Activated T-cell treated with anti-CD3 and anti-CD28 coated beads, Interleukin-2, amount 50 U/mL, for 4 hours (primary cell): Measurements from ENCODE around the gene SEMA4D. TPM values are rescaled to one million over a fixed set of nuclear protein-coding genes. Genes with fewer than 3 reads are reported as not detected.
A peak's percentile ranks its signal among the peaks of the same experiment; 100 is the strongest.

ENCODE experiments used
- ATAC-seq, 2 donors: fragments of 200-7000 bp; cut with Tn5 transposase; one replicate each; pipeline ENCODE4 v1.10.0; 2021
- DNase-seq: peaks from one replicate; pipeline ENCODE4 v3.0.0-alpha.2; 2020
- H3K27me3 Mint-ChIP-seq: one replicate; pipeline ENCODE4 v1.8.0; 2021; ENCODE audit warnings: low read depth, mixed read lengths
- H3K36me3 Mint-ChIP-seq: one replicate; pipeline ENCODE4 v1.8.0; 2022; ENCODE audit warnings: mixed read lengths; ENCODE audit not compliant: insufficient read depth
- H3K4me1 Mint-ChIP-seq: one replicate; pipeline ENCODE4 v1.8.0; 2021; ENCODE audit warnings: low read depth, mixed read lengths
- H3K4me3 Mint-ChIP-seq: one replicate; pipeline ENCODE4 v1.8.0; 2021; ENCODE audit warnings: mild to moderate bottlenecking, moderate library complexity, mixed read lengths
- H3K9me3 Mint-ChIP-seq: one replicate; pipeline ENCODE4 v1.8.0; 2021; ENCODE audit warnings: mixed read lengths
- total RNA-seq, 3 donors: library from RNA; stranded (reverse); gene quantifications; one replicate each; pipeline ENCODE4 v1.2.1, GENCODE V29; 2021

The SEMA4D gene
- total RNA-seq, 3 donors from 2014 or later, result 248 to 348 (median 344) TPM

DNA sequence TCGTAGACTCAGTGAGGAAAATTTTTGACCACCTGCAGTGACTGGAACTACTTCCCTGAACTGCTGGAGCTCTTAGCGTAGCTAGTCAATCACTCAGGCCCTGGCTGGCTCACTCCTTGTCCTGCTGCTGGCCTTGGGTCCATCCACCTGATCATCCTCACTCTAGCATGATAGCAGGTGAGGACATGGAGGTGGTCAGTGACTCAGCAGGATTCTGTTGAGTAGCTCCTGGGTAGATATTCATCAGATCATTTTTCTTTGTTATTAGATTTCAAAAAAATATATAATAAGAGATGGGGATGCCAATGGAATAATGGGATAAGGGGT, 25.0 kb upstream of the SEMA4D start:
- Mint-ChIP-seq H3K9me3 (no peaks in the 10 kb centered on the region), H3K4me3 (no peak overlapping the region), H3K27me3 (no peaks in the 10 kb centered on the region), H3K36me3 (no peaks in the 10 kb centered on the region), H3K4me1 (peaks cover 92% of the 10 kb centered on the region)
- DNase-seq (no peak), ATAC-seq (no peak)

- ATAC-seq, result peak; percentile 93 to 96
- peak overlapping the region; percentile 71 for H3K4me3 Mint-ChIP-seq
- H3K36me3 Mint-ChIP-seq, result no peaks in the 10 kb centered on the region
- peaks cover 90% of the 10 kb centered on the region for H3K4me1 Mint-ChIP-seq
- DNase-seq, result peak; percentile 54
- H3K27me3 Mint-ChIP-seq, result no peaks in the 10 kb centered on the region
- H3K9me3 Mint-ChIP-seq, result no peaks in the 10 kb centered on the region
These were observed 24.5 kb upstream of the SEMA4D start for GRCh38 chr9:89522261-89522958.

GRCh38 chr9:89519366-89519805, 21.5 kb upstream of the SEMA4D start:
- no peaks in the 10 kb centered on the region for H3K36me3 Mint-ChIP-seq
- no peaks in the 10 kb centered on the region for H3K9me3 Mint-ChIP-seq
- H3K4me3 Mint-ChIP-seq, result no peak overlapping the region
- ATAC-seq (no peak), DNase-seq (no peak)
- peaks cover 75% of the 10 kb centered on the region for H3K4me1 Mint-ChIP-seq
- H3K27me3 Mint-ChIP-seq, result no peaks in the 10 kb centered on the region

DNA sequence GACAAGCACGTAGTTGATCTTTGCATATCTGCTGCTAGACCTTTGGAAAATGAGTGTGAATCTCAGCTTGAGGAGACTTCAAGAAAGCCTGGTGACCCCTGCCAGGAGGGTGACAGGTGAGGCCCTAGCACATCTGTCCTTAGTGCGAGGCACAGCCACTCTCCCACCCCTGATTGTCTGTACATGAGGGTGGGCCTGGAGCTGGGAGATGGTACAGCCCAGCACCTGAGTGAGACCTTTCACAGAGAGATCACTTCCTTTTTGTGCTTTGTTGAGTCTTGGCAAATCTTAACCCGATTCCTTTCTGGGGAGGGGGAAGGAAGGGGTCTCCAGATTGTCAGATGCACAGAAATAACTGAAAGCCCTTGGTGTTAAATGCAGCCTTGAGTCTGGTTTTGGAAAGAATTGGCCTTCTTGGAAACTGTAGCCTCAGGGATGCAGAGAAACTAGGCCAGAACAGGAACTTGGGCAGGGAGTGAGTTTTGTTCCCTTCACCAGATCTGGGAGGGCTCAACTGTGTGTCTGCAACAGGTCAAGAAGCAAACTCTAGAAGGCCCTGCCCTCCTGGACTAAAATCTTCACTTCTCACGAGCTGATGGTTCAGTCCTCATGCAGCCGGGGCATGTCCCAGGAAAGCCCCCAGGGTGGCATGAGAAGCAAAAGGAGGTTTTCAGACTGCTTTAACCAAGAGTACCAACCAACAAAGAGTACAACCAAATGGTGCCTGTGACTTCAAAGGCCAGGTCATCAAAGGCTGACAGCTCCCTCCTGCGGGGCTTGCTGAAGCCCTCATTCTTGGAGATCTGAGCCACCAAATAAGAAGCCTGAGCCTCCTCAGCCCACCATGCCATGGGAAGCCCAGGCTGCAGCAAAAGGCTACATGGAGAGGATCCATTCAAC, 20.8 kb upstream of the SEMA4D start:
- H3K4me3 Mint-ChIP-seq, result no peak overlapping the region
- H3K9me3 Mint-ChIP-seq, result no peaks in the 10 kb centered on the region

GRCh38 chr9:89515416-89515815, 17.5 kb upstream of the SEMA4D start:
- H3K27me3 Mint-ChIP-seq, result no peaks in the 10 kb centered on the region
- ATAC-seq, result no peak
- H3K4me3 Mint-ChIP-seq, result no peak overlapping the region
- H3K4me1 Mint-ChIP-seq, result peaks cover 58% of the 10 kb centered on the region
- no peaks in the 10 kb centered on the region for H3K9me3 Mint-ChIP-seq
- no peaks in the 10 kb centered on the region for H3K36me3 Mint-ChIP-seq
- no peak for DNase-seq

More for the DNA sequence above, 20.8 kb upstream of the SEMA4D start:
- ATAC-seq (no peak), DNase-seq (no peak)
- Mint-ChIP-seq H3K4me1 (peaks cover 70% of the 10 kb centered on the region), H3K36me3 (no peaks in the 10 kb centered on the region), H3K27me3 (no peaks in the 10 kb centered on the region)

DNA sequence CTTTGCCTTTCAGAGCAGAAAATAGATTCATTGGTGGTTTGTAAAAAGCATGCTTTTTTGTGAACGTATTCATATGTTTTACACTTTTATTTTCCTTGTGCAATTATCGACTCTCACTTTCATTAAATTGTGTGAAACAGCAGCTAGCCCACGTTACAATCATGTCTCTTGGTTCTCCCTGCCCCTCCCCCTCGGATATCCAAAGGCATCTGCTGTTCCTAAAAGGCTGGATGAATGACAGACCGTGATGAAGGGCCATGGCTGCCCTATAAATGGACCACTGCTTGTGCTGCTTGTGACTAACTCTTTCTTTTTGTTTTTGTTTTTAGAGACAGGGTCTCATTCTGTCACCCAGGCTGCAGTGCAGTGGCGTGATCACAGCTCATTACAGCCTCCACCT, 17.0 kb upstream of the SEMA4D start:
- Mint-ChIP-seq H3K36me3 (no peaks in the 10 kb centered on the region), H3K9me3 (no peaks in the 10 kb centered on the region), H3K4me1 (peaks cover 58% of the 10 kb centered on the region), H3K27me3 (no peaks in the 10 kb centered on the region), H3K4me3 (no peak overlapping the region)
- ATAC-seq, result no peak
- no peak for DNase-seq

- Mint-ChIP-seq H3K27me3 (no peaks in the 10 kb centered on the region), H3K4me3 (no peak overlapping the region), H3K9me3 (no peaks in the 10 kb centered on the region), H3K36me3 (no peaks in the 10 kb centered on the region), H3K4me1 (peaks cover 58% of the 10 kb centered on the region)
- DNase-seq (no peak), ATAC-seq (no peak)
These were observed 16.4 kb upstream of the SEMA4D start for GRCh38 chr9:89514337-89514736.

- DNase-seq, result no peak
- Mint-ChIP-seq H3K4me1 (peaks cover 58% of the 10 kb centered on the region), H3K36me3 (no peaks in the 10 kb centered on the region), H3K4me3 (no peak overlapping the region), H3K27me3 (no peaks in the 10 kb centered on the region), H3K9me3 (no peaks in the 10 kb centered on the region)
- no peak for ATAC-seq
These were observed 15.9 kb upstream of the SEMA4D start for GRCh38 chr9:89513837-89514236.

- Mint-ChIP-seq H3K36me3 (no peaks in the 10 kb centered on the region), H3K4me1 (peaks cover 61% of the 10 kb centered on the region), H3K4me3 (no peak overlapping the region), H3K27me3 (no peaks in the 10 kb centered on the region), H3K9me3 (no peaks in the 10 kb centered on the region)
- DNase-seq (no peak), ATAC-seq (no peak)
These were observed 14.5 kb upstream of the SEMA4D start for GRCh38 chr9:89512382-89512781.

DNA sequence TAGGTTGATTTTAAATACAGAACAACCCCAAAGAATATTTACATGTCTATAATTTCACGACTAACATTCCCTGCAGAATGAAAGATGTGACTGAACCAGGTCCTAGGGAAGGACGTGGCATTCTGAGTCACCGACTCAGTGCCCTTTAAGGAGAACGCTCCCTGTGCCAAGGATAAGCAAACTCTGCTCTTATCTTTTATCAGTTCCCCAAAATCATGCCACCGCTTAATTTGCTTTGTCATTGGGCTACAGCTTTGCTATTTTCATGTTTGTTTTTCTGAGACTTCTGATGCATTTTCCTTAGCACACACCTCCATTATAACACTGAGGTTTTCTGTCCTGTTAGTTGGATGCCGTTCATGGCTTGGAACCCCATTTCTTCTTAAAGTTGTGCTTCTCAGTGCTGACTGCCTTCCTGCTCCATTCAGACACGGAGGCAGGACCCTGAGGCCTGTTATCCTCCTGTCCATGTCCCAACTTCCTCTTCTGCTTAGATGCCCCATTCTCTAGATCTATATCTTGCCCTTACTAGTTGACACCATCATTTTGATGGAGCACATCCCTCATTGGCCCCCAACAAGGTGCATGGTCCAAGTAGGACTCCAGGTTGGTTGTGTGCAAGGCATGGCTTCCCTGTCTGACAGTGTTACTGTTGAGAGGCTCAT, 11.2 kb upstream of the SEMA4D start:
- no peak for DNase-seq
- H3K36me3 Mint-ChIP-seq, result no peaks in the 10 kb centered on the region
- H3K9me3 Mint-ChIP-seq, result no peaks in the 10 kb centered on the region
- ATAC-seq, result no peak
- no peaks in the 10 kb centered on the region for H3K27me3 Mint-ChIP-seq
- peaks cover 66% of the 10 kb centered on the region for H3K4me1 Mint-ChIP-seq
- H3K4me3 Mint-ChIP-seq, result no peak overlapping the region

- no peaks in the 10 kb centered on the region for H3K36me3 Mint-ChIP-seq
- ATAC-seq (no peak), DNase-seq (no peak)
- H3K27me3 Mint-ChIP-seq, result no peaks in the 10 kb centered on the region
- peaks cover 84% of the 10 kb centered on the region for H3K4me1 Mint-ChIP-seq
- H3K9me3 Mint-ChIP-seq, result no peaks in the 10 kb centered on the region
- H3K4me3 Mint-ChIP-seq, result no peak overlapping the region
These were observed 8.0 kb upstream of the SEMA4D start for GRCh38 chr9:89505911-89506310.

- no peak for DNase-seq
These were observed 7.1 kb upstream of the SEMA4D start for GRCh38 chr9:89505048-89505447.

GRCh38 chr9:89502671-89503070, 4.8 kb upstream of the SEMA4D start:
- Mint-ChIP-seq H3K4me1 (peaks cover 80% of the 10 kb centered on the region), H3K36me3 (no peaks in the 10 kb centered on the region), H3K4me3 (peak overlapping the region; percentile 39), H3K9me3 (no peaks in the 10 kb centered on the region), H3K27me3 (no peaks in the 10 kb centered on the region)
- ATAC-seq (no peak), DNase-seq (no peak)

More at GRCh38 chr9:89505048-89505447, 7.1 kb upstream of the SEMA4D start:
- H3K9me3 Mint-ChIP-seq, result no peaks in the 10 kb centered on the region
- no peak for ATAC-seq
- H3K36me3 Mint-ChIP-seq, result no peaks in the 10 kb centered on the region
- H3K27me3 Mint-ChIP-seq, result no peaks in the 10 kb centered on the region
- no peak overlapping the region for H3K4me3 Mint-ChIP-seq
- H3K4me1 Mint-ChIP-seq, result peaks cover 83% of the 10 kb centered on the region

DNA sequence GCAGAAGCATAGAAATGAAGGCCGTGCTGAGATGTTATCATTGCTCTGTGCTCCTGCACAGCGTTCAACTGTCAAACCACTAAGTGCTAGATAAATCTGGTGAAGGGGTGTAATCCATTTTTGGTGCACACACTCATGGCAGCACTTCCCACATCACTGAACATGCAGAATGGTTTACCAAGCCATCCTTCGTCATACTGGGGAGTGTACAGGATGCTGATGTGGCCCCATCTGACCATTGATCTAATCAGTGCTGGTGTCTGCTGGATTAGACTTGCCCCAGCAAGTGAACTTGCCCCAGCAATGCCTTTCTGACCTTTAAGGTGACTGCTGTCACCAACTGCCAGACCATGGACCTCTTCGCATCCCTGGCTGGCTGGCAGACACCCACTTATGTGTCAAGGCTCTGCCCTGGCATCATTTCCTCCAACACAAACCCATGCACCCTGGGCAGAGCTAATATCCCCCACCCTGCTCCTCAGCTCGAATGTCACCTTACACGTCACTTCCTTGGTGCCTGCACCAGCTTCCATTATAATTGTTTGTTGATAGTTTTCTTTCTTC, 4.2 kb upstream of the SEMA4D start:
- H3K9me3 Mint-ChIP-seq, result no peaks in the 10 kb centered on the region
- DNase-seq (peak; percentile 49), ATAC-seq (peak; percentile 19 to 20)
- H3K4me3 Mint-ChIP-seq, result peak overlapping the region; percentile 39
- H3K36me3 Mint-ChIP-seq, result no peaks in the 10 kb centered on the region
- no peaks in the 10 kb centered on the region for H3K27me3 Mint-ChIP-seq
- peaks cover 74% of the 10 kb centered on the region for H3K4me1 Mint-ChIP-seq
